Measurements from ENCODE around the gene COL4A5.

The COL4A5 gene

DNA sequence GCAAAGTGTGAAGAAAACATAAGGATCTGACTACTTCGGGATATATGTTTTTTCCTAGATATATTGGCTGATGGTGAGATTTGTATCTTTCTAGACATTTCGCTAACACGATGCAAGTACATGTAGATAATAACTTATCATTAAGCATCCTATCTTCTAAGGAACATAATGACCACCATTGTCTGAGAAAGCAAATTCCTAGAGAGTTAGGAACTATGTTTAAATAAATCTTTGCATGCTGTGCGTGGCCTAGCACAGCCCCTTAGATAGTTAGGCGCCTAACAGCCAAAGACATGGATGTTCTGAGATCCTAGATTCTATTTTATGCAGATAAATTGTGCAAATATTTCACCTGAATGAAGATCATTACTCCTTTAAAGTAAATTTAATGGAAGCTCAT is 4.4 kb upstream of the COL4A5 start:
- FAIRE-seq = no peak
- DNase-seq (ENCODE audit: insufficient read length, low spot score) = no peak
- TF ChIP-seq, protein P1, sequence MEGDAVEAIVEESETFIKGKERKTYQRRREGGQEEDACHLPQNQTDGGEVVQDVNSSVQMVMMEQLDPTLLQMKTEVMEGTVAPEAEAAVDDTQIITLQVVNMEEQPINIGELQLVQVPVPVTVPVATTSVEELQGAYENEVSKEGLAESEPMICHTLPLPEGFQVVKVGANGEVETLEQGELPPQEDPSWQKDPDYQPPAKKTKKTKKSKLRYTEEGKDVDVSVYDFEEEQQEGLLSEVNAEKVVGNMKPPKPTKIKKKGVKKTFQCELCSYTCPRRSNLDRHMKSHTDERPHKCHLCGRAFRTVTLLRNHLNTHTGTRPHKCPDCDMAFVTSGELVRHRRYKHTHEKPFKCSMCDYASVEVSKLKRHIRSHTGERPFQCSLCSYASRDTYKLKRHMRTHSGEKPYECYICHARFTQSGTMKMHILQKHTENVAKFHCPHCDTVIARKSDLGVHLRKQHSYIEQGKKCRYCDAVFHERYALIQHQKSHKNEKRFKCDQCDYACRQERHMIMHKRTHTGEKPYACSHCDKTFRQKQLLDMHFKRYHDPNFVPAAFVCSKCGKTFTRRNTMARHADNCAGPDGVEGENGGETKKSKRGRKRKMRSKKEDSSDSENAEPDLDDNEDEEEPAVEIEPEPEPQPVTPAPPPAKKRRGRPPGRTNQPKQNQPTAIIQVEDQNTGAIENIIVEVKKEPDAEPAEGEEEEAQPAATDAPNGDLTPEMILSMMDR (IDR thresholded peaks at IDR 0.05; ENCODE audit: insufficient read depth, missing control alignments) = no peak

DNA sequence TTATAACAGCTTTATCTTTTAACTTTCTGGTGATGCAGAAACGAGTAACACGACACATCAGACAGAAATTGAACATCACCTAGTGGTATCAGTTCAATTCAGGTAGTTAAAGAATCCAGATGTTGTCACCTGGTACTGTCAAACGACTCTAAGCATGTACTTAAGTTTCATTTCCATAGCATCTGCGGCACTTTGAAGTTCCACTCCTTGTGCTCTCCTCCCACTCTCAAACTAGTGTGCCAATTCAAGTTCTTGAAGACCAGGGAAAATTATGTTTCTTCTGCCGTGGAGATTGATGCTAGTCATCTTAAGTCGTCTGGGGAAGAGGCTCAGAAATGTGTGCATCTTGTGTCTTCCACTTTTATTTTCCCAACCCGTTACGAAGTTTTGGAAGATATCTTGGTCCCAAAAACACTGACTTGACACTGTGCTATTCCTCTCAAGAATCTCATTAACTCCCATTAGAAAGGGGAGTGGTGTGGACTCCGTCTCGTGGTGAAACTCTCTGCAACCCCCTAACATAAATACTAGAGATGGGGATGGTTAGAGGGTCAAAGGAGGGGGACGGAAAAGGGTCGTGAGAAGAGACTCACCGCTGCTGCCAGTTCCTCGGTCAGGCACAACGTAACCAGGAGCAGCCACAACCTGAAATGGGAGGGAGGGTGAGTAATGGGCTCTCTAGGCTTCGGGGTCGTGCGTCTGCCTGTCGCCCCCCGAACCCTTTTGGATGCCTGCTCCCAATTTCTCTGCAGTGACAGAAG is 2.1 kb upstream of the COL4A5 start:
- FAIRE-seq = no peak

DNA sequence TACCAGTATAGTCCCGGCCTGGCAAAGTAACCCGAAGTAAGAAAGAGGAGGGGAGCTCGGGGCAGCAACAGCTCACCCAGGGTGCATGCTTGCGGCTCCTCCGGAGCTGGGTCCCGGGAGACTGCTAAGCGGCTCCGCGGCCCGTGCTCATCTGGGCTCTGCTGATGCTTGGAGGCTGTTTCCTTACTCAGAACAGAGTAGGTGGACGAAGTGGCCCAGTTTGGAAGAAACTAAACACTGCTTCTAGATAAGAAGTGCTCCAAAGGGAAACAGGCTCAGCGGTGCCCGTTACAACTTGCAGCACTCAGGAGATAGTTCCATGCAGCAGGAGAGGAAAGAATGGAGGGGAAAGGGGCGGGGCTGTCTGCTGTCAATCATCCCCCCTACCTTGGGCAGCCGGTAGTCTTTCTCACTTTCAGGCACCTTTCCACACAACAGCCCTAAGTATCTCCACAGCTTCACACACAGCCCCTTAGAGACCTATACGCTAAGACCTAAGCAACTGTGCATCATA is 1.5 kb upstream of the COL4A5 start, which contains the start of gene COL4A6:
COL4A6 (minus strand) TSS at position 313 of the 514 bp plus-strand sequence; CDS start at position 87, 226 bp downstream.
- FAIRE-seq = no peak
- TF ChIP-seq, protein P1 (IDR thresholded peaks at IDR 0.05; ENCODE audit: insufficient read depth, missing control alignments) = no peak
- DNase-seq (ENCODE audit: insufficient read length, low spot score) = no peak

More for the DNA sequence above, 2.1 kb upstream of the COL4A5 start:
- no peak for DNase-seq (ENCODE audit: insufficient read length, low spot score)
- TF ChIP-seq, protein P1 (IDR thresholded peaks at IDR 0.05; ENCODE audit: insufficient read depth, missing control alignments) = no peak

DNA sequence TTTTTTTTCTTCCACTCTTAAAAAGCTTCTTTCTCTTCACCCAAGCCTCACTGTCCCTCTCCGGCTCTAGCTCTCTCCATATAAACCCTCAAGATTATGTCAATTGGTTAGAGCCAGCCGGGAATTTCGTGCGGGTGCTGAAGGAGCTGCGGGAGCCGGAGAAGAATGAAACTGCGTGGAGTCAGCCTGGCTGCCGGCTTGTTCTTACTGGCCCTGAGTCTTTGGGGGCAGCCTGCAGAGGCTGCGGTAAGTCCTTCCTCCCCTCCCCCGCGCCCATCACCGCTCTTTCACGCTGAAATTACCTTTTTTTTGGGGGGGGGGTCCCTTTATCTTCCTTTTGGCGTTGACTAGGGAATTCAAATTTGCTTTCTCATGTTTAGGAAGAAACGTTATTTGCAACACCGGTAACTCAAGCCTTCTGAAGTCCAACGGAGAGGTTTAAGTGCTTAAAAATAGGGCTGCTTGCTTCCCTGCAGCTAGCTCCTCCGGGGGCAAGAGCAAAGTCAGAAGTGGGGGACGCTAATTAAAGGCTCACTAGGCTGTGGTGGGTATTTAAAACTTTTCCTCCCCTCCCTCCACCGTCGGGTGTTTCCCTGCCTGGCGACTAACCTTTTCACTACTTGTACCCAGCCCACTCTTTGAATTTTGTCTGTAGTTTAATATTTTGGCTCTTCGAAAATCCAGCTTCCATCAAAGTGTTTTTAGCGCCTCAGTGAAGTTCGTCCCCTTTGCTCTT is 491 bp downstream of the COL4A5 start:
- TF ChIP-seq, protein P1 (IDR thresholded peaks at IDR 0.05; ENCODE audit: insufficient read depth, missing control alignments) = no peak
- FAIRE-seq (no peak), DNase-seq (ENCODE audit: insufficient read length, low spot score) (no peak)

DNA sequence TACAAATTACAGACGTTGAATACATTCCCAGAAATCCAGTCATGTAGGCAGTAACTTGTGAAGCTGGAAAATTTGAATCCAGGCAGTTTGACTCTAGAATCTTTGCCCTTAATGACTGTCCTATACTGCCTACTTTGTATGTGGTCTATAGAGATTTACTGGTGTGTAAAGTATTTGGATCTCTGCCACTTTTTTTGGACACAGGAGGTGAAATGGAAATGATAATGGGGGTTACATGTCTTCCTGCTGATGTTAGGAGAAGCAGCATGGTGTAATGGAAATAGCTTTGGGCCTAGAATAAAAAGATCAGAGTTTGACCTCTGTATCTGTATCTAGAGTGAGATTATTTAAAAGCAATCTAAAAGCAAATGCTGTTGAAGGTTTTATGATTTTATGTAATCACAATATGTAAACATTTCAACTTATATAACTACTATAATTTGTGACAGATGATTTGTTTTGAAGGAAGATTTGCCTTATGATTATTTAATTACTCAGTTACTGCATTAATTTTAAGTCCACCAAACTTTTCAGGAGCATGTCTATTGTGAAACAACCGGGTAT is 3.3 kb downstream of the COL4A5 start:
- DNase-seq (ENCODE audit: insufficient read length, low spot score) (no peak), FAIRE-seq (no peak)
- TF ChIP-seq, protein P1 (IDR thresholded peaks at IDR 0.05; ENCODE audit: insufficient read depth, missing control alignments) = no peak

DNA sequence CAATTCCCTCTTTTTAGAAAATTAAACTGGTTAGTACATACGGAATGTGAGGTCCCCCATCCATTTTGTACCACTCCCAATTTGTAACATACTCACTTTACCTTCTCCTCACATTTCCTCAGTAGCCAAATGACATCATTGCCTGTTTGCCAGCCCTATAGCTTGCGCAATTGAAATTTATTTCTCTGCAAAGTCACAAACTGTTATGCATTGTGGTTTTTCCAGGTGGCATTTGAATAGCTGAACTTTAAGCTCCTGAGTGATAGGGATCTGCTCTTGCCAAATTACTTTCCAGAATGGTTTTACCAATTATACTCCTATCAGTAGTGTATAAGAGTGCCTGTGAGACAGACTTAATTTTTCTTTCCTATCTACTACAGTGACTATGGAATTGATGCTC is 7.7 kb downstream of the COL4A5 start:
- TF ChIP-seq, protein P1 (IDR thresholded peaks at IDR 0.05; ENCODE audit: insufficient read depth, missing control alignments) = no peak
- FAIRE-seq (no peak), DNase-seq (ENCODE audit: insufficient read length, low spot score) (no peak)
